Posterior vena cava (tissue), 2 donors: ENCODE results near the gene MPL. TPM values are rescaled to one million over a fixed set of nuclear protein-coding genes. Genes with fewer than 3 reads are reported as not detected.

Source experiments
- DNase-seq: peaks from one replicate; pipeline ENCODE4 v3.0.0-alpha.2; 2020; ENCODE audit warnings: low spot score
- intact Hi-C, 2 donors: fragments of 100-400 bp; cut with DNase I; formaldehyde crosslinking; loops; one replicate each; pipeline versions ENCODE4 v1.14.1 to v1.14.2; 2022 to 2023
- total RNA-seq, 2 donors: library from RNA; stranded (reverse); fragmentation: NEBNext Ultra II Directional; extraction: Animal tissue kit (Norgen Biotek cat#: 25700); gene quantifications; one replicate each; pipeline ENCODE4 v1.2.1, GENCODE V29; 2021
- donor health status: DM: yes; HTN: yes; CAD: no.
- donor health status: DM: yes; HTN: yes; CAD: no.

MPL gene
- total RNA-seq, 2 donors from 2014 or later, result 0.90 TPM; not detected in 1

GRCh38 chr1:43317817-43318471 is 19.7 kb upstream of the MPL start:
- peak; percentile 60 for DNase-seq
- intact Hi-C loops, result no loop called here

- intact Hi-C loops, result no loop called here
- DNase-seq, result peak; percentile 57
Observed at GRCh38 chr1:43318831-43319230, 18.8 kb upstream of the MPL start.

DNA sequence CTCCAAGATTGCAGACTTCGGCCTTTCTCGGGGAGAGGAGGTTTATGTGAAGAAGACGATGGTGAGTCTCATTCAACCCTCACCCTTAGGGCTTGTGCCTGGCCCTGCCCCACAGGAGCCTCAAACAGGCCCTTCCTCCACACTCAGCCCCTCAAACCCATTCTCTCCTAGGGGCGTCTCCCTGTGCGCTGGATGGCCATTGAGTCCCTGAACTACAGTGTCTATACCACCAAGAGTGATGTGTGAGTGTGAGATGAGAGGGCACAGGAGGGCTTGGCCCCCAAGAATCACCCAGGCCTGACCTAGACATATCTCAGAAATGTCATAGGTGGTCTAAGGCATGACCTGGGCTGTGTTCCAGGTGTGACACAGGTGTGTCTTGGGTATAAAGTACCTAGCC is 18.3 kb upstream of the MPL start:
- peak; percentile 68 for DNase-seq
- intact Hi-C loops, result no loop called here

DNA sequence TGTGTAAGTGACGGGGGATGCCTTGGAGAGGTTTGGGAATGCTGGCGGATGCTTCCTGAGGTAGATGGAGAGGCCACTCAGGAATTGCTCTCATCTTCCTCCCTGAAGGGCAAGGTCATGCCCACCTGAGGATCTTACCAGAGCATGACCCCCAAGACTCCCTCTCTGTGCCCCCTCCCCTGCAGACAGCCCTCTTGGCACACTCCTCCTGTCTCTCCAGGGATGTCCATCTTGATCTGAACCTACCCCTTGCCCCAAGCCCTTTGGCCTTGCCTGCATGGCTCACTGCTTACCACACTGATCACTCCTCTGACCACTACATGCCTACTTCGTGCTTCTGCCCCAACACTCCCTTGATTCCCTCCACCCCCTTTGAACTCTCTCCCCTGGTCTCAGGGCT is 17.9 kb upstream of the MPL start:
- intact Hi-C loops, result no loop called here
- DNase-seq, result peak; percentile 45

- intact Hi-C loops, result no loop called here
- DNase-seq, result peak; percentile 62
Observed at GRCh38 chr1:43321331-43321891, 16.2 kb upstream of the MPL start.

- intact Hi-C loops, result no loop called here
Observed at GRCh38 chr1:43322506-43322905, 15.1 kb upstream of the MPL start.

DNA sequence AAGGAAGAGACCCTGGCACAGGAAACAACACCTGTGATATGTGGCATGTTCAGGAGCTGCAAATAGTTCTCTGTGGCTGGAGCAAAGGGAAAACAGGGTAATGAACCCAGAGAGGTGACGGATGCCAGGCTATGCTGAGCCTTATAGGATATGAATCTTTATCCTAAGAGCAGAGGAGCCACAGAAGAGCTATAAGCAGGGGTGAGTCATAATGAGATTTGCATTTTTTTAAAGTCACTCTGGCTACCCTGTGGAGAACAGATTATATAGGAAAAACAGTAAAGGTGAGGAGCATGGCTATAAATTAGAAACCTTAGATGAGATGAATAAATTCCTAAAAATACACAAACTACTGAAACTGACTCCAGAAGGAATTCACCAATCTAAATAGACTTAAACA is 12.8 kb upstream of the MPL start:
- intact Hi-C loops, result loop anchor here in 1 of 2 donors (5.0 kb wide), 1 partner anchor 48 kb away; no protein-coding TSS in a partner anchor
- DNase-seq, result no peak

More at GRCh38 chr1:43322506-43322905, 15.1 kb upstream of the MPL start:
- peak; percentile 69 for DNase-seq

DNA sequence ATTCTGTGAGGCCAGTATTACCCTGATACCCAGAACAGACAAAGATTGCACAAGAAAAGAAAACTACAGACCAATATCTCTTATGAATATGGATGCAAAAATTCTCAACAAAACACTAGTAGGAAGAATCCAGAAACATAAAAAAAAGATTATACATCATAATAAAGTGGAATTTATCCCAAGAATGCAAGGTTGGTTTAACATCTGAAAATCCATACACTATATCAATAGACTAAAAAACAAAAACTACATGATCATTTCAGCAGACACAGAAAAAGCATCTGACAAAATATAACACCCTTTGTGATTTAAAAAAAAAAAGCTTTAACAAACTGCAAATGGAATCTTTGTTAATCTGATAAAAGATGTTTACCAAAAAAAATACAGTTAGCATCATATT is 12.2 kb upstream of the MPL start:
- DNase-seq, result no peak
- intact Hi-C loops, result loop anchor here in 1 of 2 donors (5.0 kb wide), 1 partner anchor 48 kb away; no protein-coding TSS in a partner anchor

GRCh38 chr1:43327549-43328292 is 9.9 kb upstream of the MPL start:
- no peak for DNase-seq
- intact Hi-C loops, result loop anchor here in 1 of 2 donors (5.0 kb wide), 1 partner anchor 50 kb away; no protein-coding TSS in a partner anchor

DNA sequence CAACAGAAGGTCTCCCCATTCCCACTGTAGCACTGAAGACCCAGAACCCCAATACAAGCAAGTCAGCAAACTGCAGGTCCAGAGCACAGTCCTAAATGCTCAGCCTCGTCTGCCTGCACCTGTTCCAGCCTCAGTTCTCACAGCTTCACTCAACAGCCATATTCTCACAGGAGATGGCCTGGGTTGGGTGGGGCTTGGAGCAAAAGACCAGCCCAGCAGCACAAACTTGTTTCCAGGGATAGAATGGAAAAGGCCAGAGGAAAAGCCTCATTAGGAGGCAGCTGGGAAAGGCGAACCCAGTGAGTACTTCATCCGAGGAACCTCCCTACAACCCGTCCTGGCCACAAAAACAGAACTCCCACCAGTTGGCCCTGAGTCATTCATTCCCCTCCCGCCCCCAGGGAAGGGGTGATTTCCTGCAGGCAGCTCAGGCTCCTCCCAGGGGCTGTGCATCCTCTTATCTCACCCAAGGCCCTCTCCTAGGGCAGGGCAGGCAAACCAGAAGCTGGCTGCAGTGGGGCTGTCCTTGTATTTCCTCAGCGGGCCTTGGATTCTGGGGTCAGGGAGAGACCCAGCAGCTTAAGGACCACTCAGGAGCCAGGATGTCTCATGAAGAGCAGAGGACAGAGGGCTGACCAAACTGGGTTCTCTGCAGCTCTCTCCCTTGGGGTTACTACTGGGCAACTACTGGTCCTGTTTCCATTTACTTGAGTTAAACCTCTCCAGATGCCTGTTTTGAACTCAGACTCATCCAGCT is 7.4 kb upstream of the MPL start:
- DNase-seq, result peak; percentile 92
- intact Hi-C loops, result loop anchor here in 1 of 2 donors (5.0 kb wide), 1 partner anchor 53 kb away; no protein-coding TSS in a partner anchor

DNA sequence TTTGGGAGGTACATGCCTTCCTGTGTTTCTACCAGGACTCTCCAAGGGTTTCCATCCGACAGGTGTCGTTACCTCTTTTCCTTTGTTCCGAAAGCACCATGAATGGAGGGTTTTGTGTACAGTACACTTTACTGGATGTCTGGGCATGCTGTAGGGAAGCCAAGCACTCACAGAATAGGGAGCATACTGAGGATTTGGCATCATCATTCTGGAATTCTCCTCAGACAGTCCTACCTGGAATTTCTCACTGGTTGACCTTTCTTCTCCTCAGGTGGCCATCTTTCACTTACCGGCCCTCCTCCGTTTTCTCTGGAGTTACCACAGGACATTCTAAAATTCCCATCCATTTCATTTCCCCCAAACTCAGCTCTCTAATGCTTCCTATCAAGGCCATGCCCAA is 5.9 kb upstream of the MPL start:
- DNase-seq, result no peak
- intact Hi-C loops, result no loop called here

DNA sequence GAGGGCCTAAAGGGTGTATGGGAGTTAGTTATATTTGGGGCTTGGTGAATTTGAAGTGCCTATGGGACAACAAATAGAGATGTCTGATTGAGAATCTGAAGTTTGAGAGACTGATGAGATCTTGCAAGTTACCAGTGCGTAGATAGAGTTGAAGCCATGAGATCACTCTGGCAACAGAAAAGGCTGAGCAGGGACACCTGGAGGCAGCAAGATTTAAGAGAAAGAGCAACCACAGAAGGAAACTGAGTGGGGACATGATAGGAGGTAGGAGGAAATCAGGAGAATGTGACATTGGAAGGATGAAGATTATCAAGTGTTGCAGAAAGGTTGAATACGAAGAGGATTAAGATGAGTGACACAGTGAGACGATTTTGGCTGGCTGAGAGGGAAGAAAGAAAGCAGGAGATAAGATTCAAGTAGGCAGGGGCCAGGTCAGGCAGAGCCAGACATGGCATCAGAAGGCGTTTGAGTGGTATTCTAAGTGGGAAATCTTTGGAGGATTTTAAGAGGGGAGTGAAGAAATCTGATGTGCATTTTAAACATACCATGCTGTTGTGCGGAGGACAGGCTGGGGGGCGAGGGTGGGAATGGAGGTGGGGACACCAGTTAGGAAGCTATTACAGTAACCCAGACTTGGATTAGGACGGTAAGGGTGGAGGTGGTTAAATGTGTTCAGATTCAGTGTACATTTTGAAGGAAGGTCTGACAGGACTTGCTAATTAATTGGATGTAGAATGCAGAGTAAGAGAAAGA is 3.0 kb upstream of the MPL start:
- intact Hi-C loops, result no loop called here
- peak; percentile 34 for DNase-seq

- DNase-seq, result no peak
- intact Hi-C loops, result no loop called here
Observed at GRCh38 chr1:43338001-43338400, 383 bp downstream of the MPL start.

DNA sequence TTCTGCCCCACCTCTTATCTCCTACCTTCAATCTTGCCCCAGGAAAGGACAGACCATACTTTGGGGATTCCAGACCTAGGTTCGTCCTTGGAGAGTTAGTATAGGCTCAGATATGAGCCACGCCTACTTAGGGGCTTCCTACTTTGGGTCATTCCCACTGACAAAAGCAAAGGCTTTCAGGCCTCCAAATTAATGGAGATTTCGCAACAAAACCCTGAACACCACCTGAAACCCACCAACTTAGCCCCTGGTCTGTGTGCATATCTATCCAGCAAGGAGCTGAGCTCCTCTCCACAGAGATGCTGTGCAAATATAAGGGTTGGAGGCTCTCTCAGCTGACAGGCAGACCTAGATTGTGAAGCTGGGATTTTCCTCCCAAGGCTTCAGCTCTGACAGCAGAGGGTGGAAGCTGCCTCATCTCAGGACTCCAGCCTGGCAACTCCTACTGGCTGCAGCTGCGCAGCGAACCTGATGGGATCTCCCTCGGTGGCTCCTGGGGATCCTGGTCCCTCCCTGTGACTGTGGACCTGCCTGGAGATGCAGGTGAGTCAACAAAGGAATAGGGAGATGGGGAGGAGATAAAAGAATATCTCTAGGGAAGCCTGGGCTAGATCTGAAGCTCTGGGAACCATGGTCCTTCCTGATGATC is 2.1 kb downstream of the MPL start:
- intact Hi-C loops, result no loop called here
- no peak for DNase-seq

DNA sequence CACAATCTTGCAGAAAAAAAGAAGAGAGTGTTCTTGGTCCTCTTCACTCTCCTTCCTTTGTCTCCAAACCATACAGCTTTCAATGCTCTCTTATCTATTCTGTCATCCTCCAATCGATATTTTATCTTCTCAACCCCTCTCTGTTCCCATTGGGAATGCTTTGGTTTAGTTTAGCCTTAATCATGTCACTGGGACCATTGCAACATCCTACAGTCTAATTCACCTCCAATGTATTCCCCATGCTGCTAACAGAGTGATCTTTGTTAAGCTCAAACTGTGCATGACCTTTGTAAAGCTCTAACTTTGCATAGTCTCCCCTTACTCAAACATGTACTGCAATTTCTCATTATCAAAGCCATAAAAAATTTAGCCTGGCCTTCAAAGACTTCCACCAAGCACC is 2.9 kb downstream of the MPL start:
- no peak for DNase-seq
- intact Hi-C loops, result no loop called here

GRCh38 chr1:43344267-43344850 is 6.7 kb downstream of the MPL start:
- intact Hi-C loops, result no loop called here
- no peak for DNase-seq

DNA sequence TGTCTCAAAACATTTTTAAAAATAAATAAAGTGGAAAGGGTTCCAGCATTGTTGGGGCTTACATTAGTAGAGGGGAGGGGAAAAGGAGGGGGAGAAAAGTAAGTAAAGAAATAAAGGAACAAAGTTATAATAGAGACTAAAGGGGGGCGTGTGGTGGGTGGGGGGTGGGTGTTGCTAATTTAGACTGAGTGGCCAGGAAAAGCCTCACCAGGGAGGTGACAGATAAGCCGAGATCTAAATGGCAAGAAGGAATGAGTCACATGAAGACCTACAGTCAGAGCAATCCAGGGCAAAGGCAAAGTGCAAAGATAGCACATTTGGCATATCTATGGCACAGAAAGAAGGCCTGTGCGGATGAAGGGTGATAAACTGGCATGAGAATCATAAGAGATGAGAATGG is 7.5 kb downstream of the MPL start:
- no peak for DNase-seq
- intact Hi-C loops, result no loop called here

DNA sequence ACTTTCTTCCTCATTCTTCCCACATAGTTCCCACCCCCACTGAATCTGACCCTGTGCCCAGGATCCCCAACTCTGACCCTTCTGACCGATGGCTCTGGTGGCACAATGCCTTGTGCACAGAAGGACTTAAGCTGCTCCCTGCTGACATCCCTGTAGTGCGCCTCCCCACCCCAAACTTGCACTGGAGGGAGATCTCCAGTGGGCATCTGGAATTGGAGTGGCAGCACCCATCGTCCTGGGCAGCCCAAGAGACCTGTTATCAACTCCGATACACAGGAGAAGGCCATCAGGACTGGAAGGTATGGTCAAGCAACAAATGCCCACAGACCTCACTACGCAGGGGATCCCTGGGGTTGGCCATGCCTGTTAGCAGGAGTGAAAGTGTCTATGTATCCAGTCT is 9.0 kb downstream of the MPL start:
- no peak for DNase-seq
- intact Hi-C loops, result no loop called here
